Measurements from ENCODE around the gene MCU.

DNA sequence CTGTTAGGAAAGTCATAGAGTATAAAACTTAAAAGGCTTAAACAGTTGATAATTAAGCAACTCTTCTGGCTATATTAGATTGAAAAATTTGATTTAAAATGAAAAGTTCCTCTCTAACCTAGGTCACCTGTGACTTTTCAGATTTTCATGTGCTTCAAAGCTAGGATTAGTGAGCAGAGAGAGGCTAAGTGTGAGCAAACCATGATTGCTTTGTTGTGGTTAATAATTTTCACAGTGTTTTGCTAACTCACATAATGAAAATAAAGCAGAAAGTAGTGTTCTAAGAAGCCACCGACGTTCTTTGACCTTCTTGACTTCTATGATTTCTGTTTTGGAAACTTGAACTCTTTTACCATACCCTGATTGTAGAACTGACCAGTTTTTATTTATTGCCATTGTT, 126.1 kb downstream of the MCU start:
- TF ChIP-seq, protein P1, sequence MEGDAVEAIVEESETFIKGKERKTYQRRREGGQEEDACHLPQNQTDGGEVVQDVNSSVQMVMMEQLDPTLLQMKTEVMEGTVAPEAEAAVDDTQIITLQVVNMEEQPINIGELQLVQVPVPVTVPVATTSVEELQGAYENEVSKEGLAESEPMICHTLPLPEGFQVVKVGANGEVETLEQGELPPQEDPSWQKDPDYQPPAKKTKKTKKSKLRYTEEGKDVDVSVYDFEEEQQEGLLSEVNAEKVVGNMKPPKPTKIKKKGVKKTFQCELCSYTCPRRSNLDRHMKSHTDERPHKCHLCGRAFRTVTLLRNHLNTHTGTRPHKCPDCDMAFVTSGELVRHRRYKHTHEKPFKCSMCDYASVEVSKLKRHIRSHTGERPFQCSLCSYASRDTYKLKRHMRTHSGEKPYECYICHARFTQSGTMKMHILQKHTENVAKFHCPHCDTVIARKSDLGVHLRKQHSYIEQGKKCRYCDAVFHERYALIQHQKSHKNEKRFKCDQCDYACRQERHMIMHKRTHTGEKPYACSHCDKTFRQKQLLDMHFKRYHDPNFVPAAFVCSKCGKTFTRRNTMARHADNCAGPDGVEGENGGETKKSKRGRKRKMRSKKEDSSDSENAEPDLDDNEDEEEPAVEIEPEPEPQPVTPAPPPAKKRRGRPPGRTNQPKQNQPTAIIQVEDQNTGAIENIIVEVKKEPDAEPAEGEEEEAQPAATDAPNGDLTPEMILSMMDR (IDR thresholded peaks at IDR 0.05) = no peak
- no peak for TF ChIP-seq POLR2A (IDR thresholded peaks at IDR 0.05)

Measured in body of pancreas (tissue), 4 donors.